Loucy (cell line): Measurements from ENCODE around the gene RCAN1.

Source experiments
- EZH2phosphoT487 ChIP-seq: fragments of 200-600 bp; IDR thresholded peaks from 2 replicates; pipeline ENCODE4 v1.6.1; 2018; ENCODE audit warnings: antibody characterized with exemption, mild to moderate bottlenecking, moderate library complexity, borderline replicate concordance
- TF ChIP-seq, protein P1 (sequence below): fragments of 200-600 bp; sonication (generic); conservative IDR thresholded peaks from 2 replicates; pipeline ENCODE4 v1.5.1; 2014; ENCODE audit warnings: mild to moderate bottlenecking, antibody characterized with exemption, low read length

- TF ChIP-seq, protein P1, sequence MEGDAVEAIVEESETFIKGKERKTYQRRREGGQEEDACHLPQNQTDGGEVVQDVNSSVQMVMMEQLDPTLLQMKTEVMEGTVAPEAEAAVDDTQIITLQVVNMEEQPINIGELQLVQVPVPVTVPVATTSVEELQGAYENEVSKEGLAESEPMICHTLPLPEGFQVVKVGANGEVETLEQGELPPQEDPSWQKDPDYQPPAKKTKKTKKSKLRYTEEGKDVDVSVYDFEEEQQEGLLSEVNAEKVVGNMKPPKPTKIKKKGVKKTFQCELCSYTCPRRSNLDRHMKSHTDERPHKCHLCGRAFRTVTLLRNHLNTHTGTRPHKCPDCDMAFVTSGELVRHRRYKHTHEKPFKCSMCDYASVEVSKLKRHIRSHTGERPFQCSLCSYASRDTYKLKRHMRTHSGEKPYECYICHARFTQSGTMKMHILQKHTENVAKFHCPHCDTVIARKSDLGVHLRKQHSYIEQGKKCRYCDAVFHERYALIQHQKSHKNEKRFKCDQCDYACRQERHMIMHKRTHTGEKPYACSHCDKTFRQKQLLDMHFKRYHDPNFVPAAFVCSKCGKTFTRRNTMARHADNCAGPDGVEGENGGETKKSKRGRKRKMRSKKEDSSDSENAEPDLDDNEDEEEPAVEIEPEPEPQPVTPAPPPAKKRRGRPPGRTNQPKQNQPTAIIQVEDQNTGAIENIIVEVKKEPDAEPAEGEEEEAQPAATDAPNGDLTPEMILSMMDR: no peak
- TF ChIP-seq EZH2phosphoT487: no peak
Observed at GRCh38 chr21:34521561-34521960, 93.4 kb downstream of the RCAN1 start.
